ENCODE results near the gene DMXL2.

The DMXL2 gene

GRCh38 chr15:51620122-51620521 is 2.4 kb downstream of the DMXL2 start:
- Histone ChIP-seq H3K27ac (ENCODE audit: low read depth, low read length) (no peak overlapping the region), H3K9me2 (replicated peaks; ENCODE audit: insufficient read depth, low read length) (no peaks in the 10 kb centered on the region), H4K20me1 (ENCODE audit: low read depth, low read length) (0 out of 2 replicates have a peak, but pooled peaks cover 3% of the 10 kb centered on the region), H3F3A (ENCODE audit: insufficient read depth) (peaks cover 8% of the 10 kb centered on the region; the same call in 1 of the 2 replicates), H3K4me3 (ENCODE audit: insufficient read depth, low read length, poor library complexity, severe bottlenecking) (no peak overlapping the region), H3K36me3 (ENCODE audit: low read length) (no peaks in the 10 kb centered on the region), H3K4me2 (ENCODE audit: low read depth, low read length, poor library complexity, severe bottlenecking) (no peak overlapping the region), H3K9me3 (ENCODE audit: insufficient read depth, low read length) (no peaks in the 10 kb centered on the region), H3K27me3 (ENCODE audit: low read length) (no peaks in the 10 kb centered on the region), H3K9ac (ENCODE audit: low read length) (no peak overlapping the region), H2AFZ (ENCODE audit: low read depth, low read length, severe bottlenecking) (no peak overlapping the region), H3K79me2 (ENCODE audit: insufficient read depth, low read length) (no peaks in the 10 kb centered on the region)
- TF ChIP-seq EZH2phosphoT487 (conservative IDR thresholded peaks at IDR 0.05; ENCODE audit: low read length) (no peak), CTCF (IDR thresholded peaks at IDR 0.05; ENCODE audit: insufficient read depth, low read length, poor library complexity, severe bottlenecking) (no peak)

DNA sequence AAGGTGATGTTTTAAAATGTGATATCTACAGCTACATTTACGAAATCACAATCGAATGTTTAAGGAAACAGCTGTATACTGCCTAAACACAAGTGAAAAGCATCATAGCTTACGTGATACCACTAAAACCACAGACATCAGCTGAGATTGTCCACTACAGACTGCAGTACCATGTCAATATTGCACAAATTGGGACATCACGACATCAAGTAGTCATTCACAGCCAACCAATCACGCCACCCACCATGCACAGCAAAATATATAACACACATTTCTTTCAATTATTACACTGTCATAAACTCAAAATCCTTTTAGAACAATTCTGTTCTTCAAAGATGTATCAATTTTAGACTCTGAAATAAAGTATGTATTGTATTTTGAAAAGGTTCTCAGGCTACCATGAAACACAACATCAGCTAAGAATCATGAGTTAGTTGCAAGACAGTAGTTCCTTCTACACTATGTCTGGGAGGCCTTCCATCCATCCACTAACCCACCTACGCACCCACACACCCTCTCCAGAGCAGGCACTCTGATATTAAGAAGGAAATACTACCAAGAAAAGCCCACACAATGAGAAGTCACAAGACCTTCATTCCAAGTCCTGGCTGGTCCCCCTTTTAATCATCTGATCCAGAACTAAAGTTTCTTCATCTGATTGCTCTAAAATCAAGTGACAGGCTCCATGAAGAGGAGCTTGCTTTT is 3.1 kb downstream of the DMXL2 start:
- H3F3A ChIP-seq (ENCODE audit: insufficient read depth), result peaks cover 8% of the 10 kb centered on the region; the same call in 1 of the 2 replicates
- H3K9me3 ChIP-seq (ENCODE audit: insufficient read depth, low read length), result no peaks in the 10 kb centered on the region
- no peaks in the 10 kb centered on the region for H3K9me2 ChIP-seq (replicated peaks; ENCODE audit: insufficient read depth, low read length)
- no peaks in the 10 kb centered on the region for H3K79me2 ChIP-seq (ENCODE audit: insufficient read depth, low read length)
- no peak overlapping the region for H2AFZ ChIP-seq (ENCODE audit: low read depth, low read length, severe bottlenecking)
- H4K20me1 ChIP-seq (ENCODE audit: low read depth, low read length), result 0 out of 2 replicates have a peak, but pooled peaks cover 3% of the 10 kb centered on the region
- TF ChIP-seq EZH2phosphoT487 (conservative IDR thresholded peaks at IDR 0.05; ENCODE audit: low read length), result no peak
- TF ChIP-seq CTCF (IDR thresholded peaks at IDR 0.05; ENCODE audit: insufficient read depth, low read length, poor library complexity, severe bottlenecking), result no peak
- no peaks in the 10 kb centered on the region for H3K27me3 ChIP-seq (ENCODE audit: low read length)
- no peak overlapping the region for H3K27ac ChIP-seq (ENCODE audit: low read depth, low read length)
- no peaks in the 10 kb centered on the region for H3K36me3 ChIP-seq (ENCODE audit: low read length)
- H3K4me3 ChIP-seq (ENCODE audit: insufficient read depth, low read length, poor library complexity, severe bottlenecking), result no peak overlapping the region
- H3K4me2 ChIP-seq (ENCODE audit: low read depth, low read length, poor library complexity, severe bottlenecking), result no peak overlapping the region
- H3K9ac ChIP-seq (ENCODE audit: low read length), result no peak overlapping the region

DNA sequence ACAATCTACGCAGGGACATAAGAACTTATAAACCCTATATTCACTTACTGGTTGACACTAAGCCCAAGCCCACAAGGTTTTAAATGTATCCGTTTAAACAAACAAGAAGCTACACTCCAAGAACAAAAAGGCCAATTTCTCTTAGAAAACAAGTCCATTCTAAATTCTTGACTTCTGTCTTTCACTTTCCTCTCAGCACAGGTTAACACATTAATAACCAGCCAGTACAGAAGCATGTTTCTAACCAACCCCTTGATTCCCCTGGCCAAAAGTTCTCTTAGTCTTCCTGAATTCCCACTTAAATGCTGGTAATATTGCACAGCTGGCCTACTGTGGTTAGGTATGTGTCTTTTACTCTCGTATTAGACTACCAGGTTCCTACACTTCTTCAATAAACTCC is 4.7 kb downstream of the DMXL2 start:
- H3F3A ChIP-seq (ENCODE audit: insufficient read depth), result peaks cover 8% of the 10 kb centered on the region; the same call in 1 of the 2 replicates
- H3K79me2 ChIP-seq (ENCODE audit: insufficient read depth, low read length), result no peaks in the 10 kb centered on the region
- no peak overlapping the region for H3K27ac ChIP-seq (ENCODE audit: low read depth, low read length)
- no peaks in the 10 kb centered on the region for H3K9me3 ChIP-seq (ENCODE audit: insufficient read depth, low read length)
- no peak overlapping the region for H3K4me3 ChIP-seq (ENCODE audit: insufficient read depth, low read length, poor library complexity, severe bottlenecking)
- no peak overlapping the region for H2AFZ ChIP-seq (ENCODE audit: low read depth, low read length, severe bottlenecking)
- no peaks in the 10 kb centered on the region for H3K9me2 ChIP-seq (replicated peaks; ENCODE audit: insufficient read depth, low read length)
- no peak overlapping the region for H3K9ac ChIP-seq (ENCODE audit: low read length)
- no peaks in the 10 kb centered on the region for H3K36me3 ChIP-seq (ENCODE audit: low read length)
- TF ChIP-seq CTCF (IDR thresholded peaks at IDR 0.05; ENCODE audit: insufficient read depth, low read length, poor library complexity, severe bottlenecking) (no peak), EZH2phosphoT487 (conservative IDR thresholded peaks at IDR 0.05; ENCODE audit: low read length) (no peak)
- H4K20me1 ChIP-seq (ENCODE audit: low read depth, low read length), result 0 out of 2 replicates have a peak, but pooled peaks cover 3% of the 10 kb centered on the region
- H3K27me3 ChIP-seq (ENCODE audit: low read length), result no peaks in the 10 kb centered on the region
- no peak overlapping the region for H3K4me2 ChIP-seq (ENCODE audit: low read depth, low read length, poor library complexity, severe bottlenecking)

Measured in SU-DHL-6 (cell line).